ENCODE results near the gene COLGALT1. TPM values are rescaled to one million over a fixed set of nuclear protein-coding genes. Genes with fewer than 3 reads are reported as not detected.
"Not testable (repeated sequence)": the region's sequence is repeated elsewhere in the genome, so short reads cannot be mapped to it uniquely, and the experiment has no call there.

COLGALT1 gene
- total RNA-seq, 2 experiments from 2014 or later: 74.6 to 75.0 TPM

GRCh38 chr19:17549085-17549740 is 6.2 kb upstream of the COLGALT1 start:
- ATAC-seq (no peak), DNase-seq (no peak)
- ChIA-PET POLR2A (interaction anchor here (0.6 kb wide), 1 partner anchor 158 kb away, joined by 6 read pairs; no protein-coding TSS in a partner anchor), CTCF (interaction anchor here (1.2 to 2.3 kb wide), 2 partner anchors 24 to 53 kb away, joined by 3 to 11 read pairs; no protein-coding TSS in a partner anchor)
- Mint-ChIP-seq H3K27me3 (ENCODE audit: low read depth) (no peaks in the 10 kb centered on the region), H3K4me3 (no peak overlapping the region), H3K9me3 (ENCODE audit: insufficient read depth) (no peaks in the 10 kb centered on the region), H3K27ac (no peak overlapping the region), H3K4me1 (ENCODE audit: low read depth) (no peaks in the 10 kb centered on the region), H3K36me3 (ENCODE audit: low read depth) (no peaks in the 10 kb centered on the region)

GRCh38 chr19:17550076-17550667 is 5.3 kb upstream of the COLGALT1 start:
- H3K36me3 Mint-ChIP-seq (ENCODE audit: low read depth): no peaks in the 10 kb centered on the region
- DNase-seq: no peak
- POLR2A ChIA-PET: no interaction called here
- CTCF ChIA-PET: interaction anchor here (1.2 to 2.3 kb wide), 2 partner anchors 23 to 54 kb away, joined by 3 to 11 read pairs; no protein-coding TSS in a partner anchor
- H3K4me1 Mint-ChIP-seq (ENCODE audit: low read depth): peaks cover 5% of the 10 kb centered on the region
- ATAC-seq: no peak
- H3K27ac Mint-ChIP-seq: no peak overlapping the region
- no peaks in the 10 kb centered on the region for H3K9me3 Mint-ChIP-seq (ENCODE audit: insufficient read depth)
- H3K27me3 Mint-ChIP-seq (ENCODE audit: low read depth): no peaks in the 10 kb centered on the region
- H3K4me3 Mint-ChIP-seq: no peak overlapping the region

- H3K36me3 Mint-ChIP-seq (ENCODE audit: low read depth); H3K27me3 Mint-ChIP-seq (ENCODE audit: low read depth); H3K4me3 Mint-ChIP-seq; H3K27ac Mint-ChIP-seq; DNase-seq; ATAC-seq; H3K9me3 Mint-ChIP-seq (ENCODE audit: insufficient read depth): not testable (repeated sequence)
- peaks cover 15% of the 10 kb centered on the region for H3K4me1 Mint-ChIP-seq (ENCODE audit: low read depth)
- CTCF ChIA-PET: interaction anchor here (0.8 to 2.4 kb wide), 6 partner anchors 21 to 79 kb away, joined by 3 to 11 read pairs (median 4); partner anchors contain the start of gene PGLS
- POLR2A ChIA-PET: interaction anchor here (0.7 to 0.9 kb wide), 2 partner anchors 29 to 247 kb away, joined by 3 read pairs; no protein-coding TSS in a partner anchor
Observed at GRCh38 chr19:17552735-17553134, 2.7 kb upstream of the COLGALT1 start.

GRCh38 chr19:17553256-17553655 is 2.2 kb upstream of the COLGALT1 start:
- Mint-ChIP-seq H3K4me3 (no peak overlapping the region), H3K9me3 (ENCODE audit: insufficient read depth) (no peaks in the 10 kb centered on the region), H3K36me3 (ENCODE audit: low read depth) (peaks cover 7% of the 10 kb centered on the region), H3K4me1 (ENCODE audit: low read depth) (peaks cover 15% of the 10 kb centered on the region), H3K27me3 (ENCODE audit: low read depth) (no peaks in the 10 kb centered on the region), H3K27ac (no peak overlapping the region)
- POLR2A ChIA-PET: interaction anchor here (0.7 to 0.9 kb wide), 3 partner anchors 9 to 247 kb away, joined by 3 read pairs; no protein-coding TSS in a partner anchor
- DNase-seq: no peak
- no peak for ATAC-seq
- CTCF ChIA-PET: interaction anchor here (0.7 to 2.4 kb wide), 7 partner anchors 20 to 80 kb away, joined by 3 to 11 read pairs (median 4); partner anchors contain the start of gene PGLS

- ChIA-PET POLR2A (no interaction called here), CTCF (no interaction called here)
- no peaks in the 10 kb centered on the region for H3K27me3 Mint-ChIP-seq (ENCODE audit: low read depth)
- peaks cover 21% of the 10 kb centered on the region for H3K4me1 Mint-ChIP-seq (ENCODE audit: low read depth)
- ATAC-seq (peak; percentile 7), DNase-seq (no peak)
- H3K9me3 Mint-ChIP-seq (ENCODE audit: insufficient read depth): no peaks in the 10 kb centered on the region
- H3K27ac Mint-ChIP-seq: peak overlapping the region; percentile 77
- H3K36me3 Mint-ChIP-seq (ENCODE audit: low read depth): peaks cover 17% of the 10 kb centered on the region
- H3K4me3 Mint-ChIP-seq: peak overlapping the region; percentile 85
Observed at GRCh38 chr19:17554968-17555479, 425 bp upstream of the COLGALT1 start.

DNA sequence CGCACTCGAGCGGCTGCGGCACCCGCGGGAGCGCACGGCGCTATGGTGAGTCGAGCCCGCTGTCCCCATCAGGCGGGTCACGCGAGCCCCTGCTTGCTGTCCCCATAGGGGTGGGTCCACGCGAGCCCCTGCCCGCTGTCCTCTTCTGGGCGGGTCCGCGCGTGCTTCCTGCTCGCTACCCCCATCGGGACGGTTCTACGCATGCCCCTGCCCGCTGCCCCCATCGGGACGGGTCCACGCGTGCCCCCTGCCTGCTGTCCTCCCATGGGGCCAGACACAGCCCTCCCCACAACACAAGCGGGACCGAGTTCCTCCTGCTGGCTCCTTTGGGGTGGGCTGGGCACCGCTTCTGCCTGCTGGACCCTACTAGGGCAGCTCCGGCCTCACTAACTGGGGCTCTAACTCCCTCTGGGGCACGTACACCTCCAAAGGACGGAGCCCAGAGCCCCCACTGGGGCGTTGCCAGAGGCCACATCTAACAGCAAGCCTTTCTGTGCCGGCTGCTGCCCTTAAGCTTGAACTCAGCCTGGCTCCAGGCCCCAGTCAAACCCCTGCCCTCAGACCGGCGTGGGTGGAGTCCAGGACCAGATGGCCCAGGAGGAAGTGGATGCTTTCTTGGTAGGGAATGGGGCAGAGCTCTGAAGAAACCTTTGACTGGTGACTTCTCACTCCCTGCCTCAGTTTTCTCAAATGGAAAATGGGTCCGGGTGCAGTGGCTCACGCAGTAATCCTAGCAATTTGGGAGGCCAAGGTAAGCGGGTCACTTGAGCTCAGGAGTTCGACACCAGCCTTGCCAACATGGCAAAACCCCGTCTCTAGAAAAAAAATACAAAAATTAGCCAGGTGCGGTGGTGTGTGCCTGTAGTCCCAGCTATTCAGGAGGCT is 722 bp downstream of the COLGALT1 start:
- Mint-ChIP-seq H3K4me3 (peak overlapping the region; percentile 85), H3K27me3 (ENCODE audit: low read depth) (no peaks in the 10 kb centered on the region), H3K4me1 (ENCODE audit: low read depth) (peaks cover 21% of the 10 kb centered on the region), H3K27ac (peak overlapping the region; percentile 78), H3K9me3 (ENCODE audit: insufficient read depth) (no peaks in the 10 kb centered on the region), H3K36me3 (ENCODE audit: low read depth) (peaks cover 24% of the 10 kb centered on the region)
- ChIA-PET CTCF (interaction anchor here (1.0 to 2.0 kb wide), 6 partner anchors 17 to 60 kb away, joined by 3 to 11 read pairs (median 4); no protein-coding TSS in a partner anchor), POLR2A (interaction anchor here (1.3 to 1.4 kb wide), 2 partner anchors 32 to 45 kb away, joined by 4 to 6 read pairs; partner anchors contain the start of gene PGLS)
- ATAC-seq: peak; percentile 9
- peak; percentile 44 for DNase-seq

GRCh38 chr19:17556995-17557394 is 1.5 kb downstream of the COLGALT1 start:
- H3K4me3 Mint-ChIP-seq: peak overlapping the region; percentile 85
- peaks cover 21% of the 10 kb centered on the region for H3K4me1 Mint-ChIP-seq (ENCODE audit: low read depth)
- peaks cover 30% of the 10 kb centered on the region for H3K36me3 Mint-ChIP-seq (ENCODE audit: low read depth)
- CTCF ChIA-PET: interaction anchor here (1.0 to 2.0 kb wide), 5 partner anchors 16 to 61 kb away, joined by 3 to 11 read pairs (median 4); no protein-coding TSS in a partner anchor
- DNase-seq: no peak
- H3K27me3 Mint-ChIP-seq (ENCODE audit: low read depth): no peaks in the 10 kb centered on the region
- no peak overlapping the region for H3K27ac Mint-ChIP-seq
- POLR2A ChIA-PET: interaction anchor here (0.8 to 1.4 kb wide), 4 partner anchors 16 to 49 kb away, joined by 3 to 7 read pairs (median 5); partner anchors contain the start of gene PGLS
- ATAC-seq: no peak
- no peaks in the 10 kb centered on the region for H3K9me3 Mint-ChIP-seq (ENCODE audit: insufficient read depth)

- peaks cover 33% of the 10 kb centered on the region for H3K36me3 Mint-ChIP-seq (ENCODE audit: low read depth)
- no peak for DNase-seq
- H3K4me1 Mint-ChIP-seq (ENCODE audit: low read depth): peaks cover 21% of the 10 kb centered on the region
- no peak for ATAC-seq
- H3K27ac Mint-ChIP-seq: no peak overlapping the region
- H3K4me3 Mint-ChIP-seq: peak overlapping the region; percentile 85
- ChIA-PET POLR2A (interaction anchor here (0.8 to 1.3 kb wide), 3 partner anchors 16 to 48 kb away, joined by 3 to 7 read pairs (median 6); partner anchors contain the start of gene PGLS), CTCF (interaction anchor here (0.7 to 2.0 kb wide), 2 partner anchors 15 to 542 kb away, joined by 3 to 7 read pairs; no protein-coding TSS in a partner anchor)
- no peaks in the 10 kb centered on the region for H3K9me3 Mint-ChIP-seq (ENCODE audit: insufficient read depth)
- no peaks in the 10 kb centered on the region for H3K27me3 Mint-ChIP-seq (ENCODE audit: low read depth)
Observed at GRCh38 chr19:17557466-17557865, 2.0 kb downstream of the COLGALT1 start.

DNA sequence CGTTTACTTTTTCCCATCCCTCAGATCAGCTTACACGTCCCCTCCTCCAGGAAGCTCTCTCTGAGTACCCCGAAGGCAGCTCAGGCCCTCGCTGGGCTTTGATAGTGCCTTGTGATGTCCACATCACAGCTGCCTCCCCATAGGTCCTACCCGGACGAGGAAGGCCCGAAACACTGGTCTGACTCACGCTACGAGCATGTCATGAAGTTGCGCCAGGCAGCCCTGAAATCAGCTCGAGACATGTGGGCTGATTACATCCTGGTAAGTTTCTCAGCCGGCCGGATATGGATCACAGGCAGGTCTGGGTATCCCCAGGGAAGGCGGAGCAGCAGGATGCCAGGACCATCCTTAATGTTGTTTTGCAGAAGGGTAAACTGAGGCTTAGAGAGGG is 4.8 kb downstream of the COLGALT1 start:
- no peak for DNase-seq
- H3K9me3 Mint-ChIP-seq (ENCODE audit: insufficient read depth): no peaks in the 10 kb centered on the region
- peaks cover 43% of the 10 kb centered on the region for H3K36me3 Mint-ChIP-seq (ENCODE audit: low read depth)
- H3K27me3 Mint-ChIP-seq (ENCODE audit: low read depth): no peaks in the 10 kb centered on the region
- CTCF ChIA-PET: interaction anchor here (1.0 kb wide), 1 partner anchor 64 kb away, joined by 3 read pairs; no protein-coding TSS in a partner anchor
- H3K4me3 Mint-ChIP-seq: no peak overlapping the region
- peaks cover 16% of the 10 kb centered on the region for H3K4me1 Mint-ChIP-seq (ENCODE audit: low read depth)
- no peak overlapping the region for H3K27ac Mint-ChIP-seq
- ATAC-seq: no peak
- POLR2A ChIA-PET: no interaction called here

DNA sequence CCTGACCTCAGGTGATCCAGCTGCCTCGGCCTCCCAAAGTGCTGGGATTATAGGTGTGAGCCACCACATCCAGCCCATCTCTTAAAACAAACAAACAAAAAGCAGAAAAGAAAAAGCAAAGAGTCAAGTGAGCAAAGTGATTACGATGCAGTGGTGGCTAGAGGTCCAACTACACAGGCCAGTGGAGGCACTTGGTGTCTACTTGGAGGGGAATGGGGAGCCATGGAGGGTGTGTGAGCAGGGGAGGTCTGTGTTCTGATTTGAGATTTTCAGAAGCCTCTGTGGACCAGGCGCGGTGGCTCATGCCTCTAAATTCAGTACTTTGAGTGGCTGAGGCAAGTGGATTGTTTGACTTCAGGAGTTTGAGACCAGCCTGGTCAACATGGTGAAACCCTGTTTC is 6.6 kb downstream of the COLGALT1 start:
- Mint-ChIP-seq H3K36me3 (ENCODE audit: low read depth) (peaks cover 52% of the 10 kb centered on the region), H3K27me3 (ENCODE audit: low read depth) (no peaks in the 10 kb centered on the region), H3K9me3 (ENCODE audit: insufficient read depth) (no peaks in the 10 kb centered on the region), H3K4me1 (ENCODE audit: low read depth) (peaks cover 8% of the 10 kb centered on the region), H3K27ac (peak overlapping the region; percentile 27), H3K4me3 (no peak overlapping the region)
- ATAC-seq: no peak
- DNase-seq: no peak
- ChIA-PET POLR2A (interaction anchor here (0.8 kb wide), 1 partner anchor 9 kb away, joined by 3 read pairs; no protein-coding TSS in a partner anchor), CTCF (interaction anchor here (0.8 to 1.8 kb wide), 2 partner anchors 9 to 12 kb away, joined by 3 to 5 read pairs; no protein-coding TSS in a partner anchor)

DNA sequence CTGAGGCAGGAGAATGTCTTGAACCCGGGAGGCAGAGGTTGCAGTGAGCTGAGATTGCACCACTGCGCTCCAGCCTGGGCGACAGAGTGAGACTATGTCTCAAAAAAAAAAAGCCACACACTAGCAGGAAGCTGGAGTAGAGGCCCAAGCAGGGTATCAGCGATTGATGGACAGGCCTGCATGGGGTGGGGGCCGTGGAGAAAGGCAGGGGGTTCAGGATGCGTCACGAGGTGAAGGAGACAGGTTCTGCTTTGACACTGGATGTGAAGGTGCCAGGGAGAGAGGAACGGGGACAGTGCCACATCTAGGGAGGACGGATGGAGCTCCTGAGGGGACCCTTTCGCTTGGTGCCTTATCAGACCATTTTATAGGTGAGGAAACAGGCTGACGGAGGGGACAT is 7.1 kb downstream of the COLGALT1 start:
- H3K27ac Mint-ChIP-seq: peak overlapping the region; percentile 61

More for the DNA sequence above, 7.1 kb downstream of the COLGALT1 start:
- peaks cover 53% of the 10 kb centered on the region for H3K36me3 Mint-ChIP-seq (ENCODE audit: low read depth)
- H3K4me1 Mint-ChIP-seq (ENCODE audit: low read depth): peaks cover 5% of the 10 kb centered on the region
- DNase-seq (no peak), ATAC-seq (no peak)
- CTCF ChIA-PET: interaction anchor here (0.8 to 1.8 kb wide), 2 partner anchors 9 to 11 kb away, joined by 3 to 5 read pairs; no protein-coding TSS in a partner anchor
- POLR2A ChIA-PET: interaction anchor here (0.8 kb wide), 1 partner anchor 9 kb away, joined by 3 read pairs; no protein-coding TSS in a partner anchor
- H3K27me3 Mint-ChIP-seq (ENCODE audit: low read depth): no peaks in the 10 kb centered on the region
- H3K9me3 Mint-ChIP-seq (ENCODE audit: insufficient read depth): no peaks in the 10 kb centered on the region
- H3K4me3 Mint-ChIP-seq: no peak overlapping the region

Measured in activated CD8-positive, alpha-beta T cell treated with anti-CD3 and anti-CD28 coated beads, Interleukin-2, amount 10 ng/mL, durations not matched to agents 7 days and 5 days (primary cell).